HG03457 (cell line): ENCODE data around the gene VANGL1.
"Not testable (repeated sequence)": the region's sequence is repeated elsewhere in the genome, so short reads cannot be mapped to it uniquely, and the experiment has no call there.

Source experiments
- ATAC-seq: cut with Tn5 transposase; IDR thresholded peaks from one replicate; pipeline ENCODE4 v1.9.1; 2021; ENCODE audit warnings: moderate number of reproducible peaks; ENCODE audit not compliant: unreplicated experiment

VANGL1 gene

DNA sequence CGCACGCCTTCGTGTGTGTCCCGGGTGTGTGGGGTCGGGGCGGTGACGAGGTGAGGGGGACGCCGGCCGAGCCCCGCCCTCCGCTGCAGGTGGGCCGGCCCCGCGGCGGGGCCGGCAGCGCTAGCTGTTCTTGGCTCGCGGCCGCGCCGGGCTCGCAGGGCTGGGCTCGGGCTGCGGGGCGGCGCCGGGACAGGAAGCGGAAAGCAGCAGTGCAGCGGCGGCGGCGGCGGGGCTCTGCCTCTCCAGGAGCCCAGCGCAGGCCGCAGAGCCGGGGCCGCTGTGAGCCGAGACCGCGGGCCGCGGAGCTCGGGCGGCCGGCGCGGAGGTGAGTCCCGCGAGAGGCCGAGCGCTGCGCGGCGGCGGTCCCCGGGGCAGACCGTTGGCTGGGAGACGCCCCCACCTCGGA is at the start of gene VANGL1:
Gene VANGL1 (plus strand): TSS at position 209 of the 406 bp plus-strand sequence. CDS start 9,444 bp downstream, outside the sequence.
- ATAC-seq = peak; percentile 33

DNA sequence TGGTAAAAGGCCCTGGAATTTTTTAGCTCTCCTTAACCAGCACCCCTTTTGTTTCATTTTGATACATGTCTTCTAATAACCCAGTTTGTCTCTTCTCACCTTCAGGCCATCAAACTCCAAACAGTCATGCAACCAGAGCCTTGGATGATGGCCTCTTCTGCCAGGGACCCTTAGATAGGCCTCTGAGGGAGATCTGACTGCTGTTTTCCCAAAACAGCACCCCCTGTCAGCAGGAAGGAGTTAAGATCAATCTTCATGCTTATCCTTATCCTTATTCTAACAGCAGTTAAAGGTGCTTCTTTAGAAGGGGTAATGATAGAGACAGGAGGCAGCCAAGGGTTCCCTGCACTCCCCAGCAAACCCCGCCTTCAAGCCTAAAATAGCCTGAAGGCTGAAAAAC is 49.5 kb upstream of the VANGL1 start:
- no peak for ATAC-seq

DNA sequence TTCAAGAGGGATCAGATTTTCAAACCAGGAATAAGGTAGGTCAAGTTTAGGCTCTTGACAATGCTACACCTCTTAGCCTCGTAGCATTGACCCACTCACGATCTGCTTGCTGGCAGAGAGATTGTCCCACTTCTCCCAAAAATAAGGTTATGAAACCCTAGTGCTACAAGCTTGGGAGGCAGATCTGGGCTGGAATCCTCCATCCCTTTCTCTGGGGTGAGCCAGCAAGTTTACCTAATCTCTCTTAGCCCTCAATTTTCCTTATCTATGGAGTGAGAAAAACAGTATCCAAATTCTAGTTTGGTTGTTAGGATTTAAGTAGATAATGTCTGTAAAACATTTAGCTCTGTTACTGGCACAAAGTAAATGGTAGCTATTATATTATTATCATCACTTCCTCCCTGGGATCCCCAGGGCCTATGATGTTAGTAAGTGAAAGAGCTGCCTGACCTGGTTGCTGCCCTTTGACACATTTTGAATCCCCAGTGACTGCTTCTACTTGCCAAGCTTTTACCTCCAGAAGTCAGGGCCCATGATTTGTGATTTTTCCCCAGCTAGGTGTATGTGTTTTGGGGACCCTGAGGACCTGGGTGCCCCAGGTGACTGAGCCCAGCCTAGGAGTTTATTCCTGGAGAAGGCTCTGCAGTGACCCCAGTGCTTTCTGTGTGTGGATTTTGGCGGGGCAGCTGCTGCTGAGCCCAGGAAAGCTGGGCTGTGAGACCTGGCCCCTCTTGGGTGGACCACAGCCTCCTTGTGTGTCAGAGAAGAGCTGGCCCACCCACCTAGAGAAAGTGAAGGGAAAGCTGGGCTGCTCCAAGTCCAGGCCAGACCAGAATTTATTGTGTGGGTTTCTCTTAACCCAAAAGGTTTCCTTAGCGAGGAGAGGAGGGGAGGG is 48.2 kb upstream of the VANGL1 start:
- ATAC-seq = no peak

DNA sequence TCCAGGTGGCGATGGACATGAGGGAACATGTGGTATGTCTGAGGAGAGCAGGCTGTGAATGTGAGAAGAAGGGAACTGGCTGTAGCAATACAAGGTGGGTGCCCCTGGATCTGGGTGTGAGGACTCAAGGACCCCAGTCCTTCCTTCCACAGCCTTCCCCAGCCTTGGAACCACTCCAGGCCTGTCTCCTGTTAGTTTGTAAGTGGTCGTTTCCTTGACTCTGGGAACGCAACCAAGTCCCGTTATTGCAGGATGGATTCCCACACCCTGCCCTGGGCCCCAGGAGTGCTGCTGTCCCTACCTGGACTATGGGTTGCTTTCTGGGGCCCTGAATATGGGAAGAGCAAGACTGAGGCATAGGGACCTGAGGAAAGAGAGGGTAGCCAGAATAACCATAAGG is 47.2 kb upstream of the VANGL1 start:
- ATAC-seq = no peak

DNA sequence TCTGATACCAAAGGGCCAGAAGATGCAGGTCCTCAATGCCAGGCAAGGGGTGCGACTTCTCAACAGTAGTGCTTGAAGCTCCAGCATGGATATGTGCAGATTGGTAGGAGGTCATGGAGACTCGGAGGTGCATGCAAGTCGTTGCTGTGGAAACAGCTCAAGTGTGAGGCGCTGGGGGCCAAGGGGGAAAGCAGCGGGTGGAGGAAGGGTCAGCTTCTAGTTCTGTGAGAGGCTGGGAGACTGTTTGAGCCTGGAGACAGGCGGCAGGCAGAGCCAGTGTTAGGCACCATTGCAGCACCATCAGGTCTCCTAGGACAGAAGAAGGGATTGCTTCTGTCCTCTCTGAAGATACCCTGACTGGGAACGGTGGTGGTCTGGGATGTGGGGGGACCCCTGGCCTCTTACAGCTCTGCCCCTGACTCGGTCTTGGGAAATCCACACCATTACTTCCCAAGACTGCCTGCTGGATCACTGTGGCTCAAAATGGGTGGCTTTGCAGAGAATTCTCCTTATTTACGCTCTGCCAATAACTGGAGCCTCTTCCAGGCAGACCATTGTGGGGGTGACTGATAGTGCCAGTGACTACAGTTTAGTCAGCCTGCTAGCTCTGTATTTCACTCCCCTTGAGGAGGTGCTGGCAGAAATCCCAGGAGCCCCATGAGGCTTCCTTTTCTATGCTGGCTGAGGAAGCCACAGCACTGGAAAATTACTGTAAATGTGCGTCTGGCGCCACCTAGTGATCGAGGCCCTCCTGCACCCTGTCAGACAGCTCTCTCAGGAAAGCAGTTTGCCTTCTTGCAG is 46.3 kb upstream of the VANGL1 start:
- ATAC-seq = no peak

DNA sequence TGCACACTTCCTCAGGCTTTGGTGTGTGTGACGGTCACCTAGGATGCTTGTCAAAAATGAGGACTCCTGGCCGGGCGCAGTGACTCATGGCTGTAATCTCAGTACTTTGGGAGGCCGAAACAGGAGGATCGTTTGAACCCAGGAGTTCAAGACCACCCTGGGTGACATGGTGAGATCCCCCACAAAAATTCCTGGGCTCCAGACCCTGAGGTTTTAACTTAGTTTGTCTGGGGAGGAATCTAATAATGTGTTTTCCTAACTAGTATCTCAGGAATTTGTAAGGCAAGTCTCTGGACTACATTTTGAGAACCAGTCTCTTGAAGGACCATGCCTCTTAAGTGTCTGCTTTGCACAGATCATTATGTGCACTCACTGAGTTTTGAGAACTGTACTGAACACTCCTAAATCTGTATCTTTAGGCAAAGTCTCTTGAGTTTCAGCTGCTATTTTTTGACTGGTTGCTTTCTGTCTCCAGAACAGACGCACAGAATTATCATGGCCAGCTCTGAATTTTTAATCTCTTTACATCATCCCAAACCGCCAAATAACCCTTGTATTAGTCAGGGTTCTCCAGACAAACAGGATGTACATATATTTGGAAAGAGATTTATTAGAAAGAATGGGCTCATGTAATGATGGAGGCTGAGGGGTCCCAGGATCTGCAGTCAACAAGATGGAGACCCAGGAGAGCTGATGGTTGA is 45.5 kb upstream of the VANGL1 start:
- no peak for ATAC-seq

DNA sequence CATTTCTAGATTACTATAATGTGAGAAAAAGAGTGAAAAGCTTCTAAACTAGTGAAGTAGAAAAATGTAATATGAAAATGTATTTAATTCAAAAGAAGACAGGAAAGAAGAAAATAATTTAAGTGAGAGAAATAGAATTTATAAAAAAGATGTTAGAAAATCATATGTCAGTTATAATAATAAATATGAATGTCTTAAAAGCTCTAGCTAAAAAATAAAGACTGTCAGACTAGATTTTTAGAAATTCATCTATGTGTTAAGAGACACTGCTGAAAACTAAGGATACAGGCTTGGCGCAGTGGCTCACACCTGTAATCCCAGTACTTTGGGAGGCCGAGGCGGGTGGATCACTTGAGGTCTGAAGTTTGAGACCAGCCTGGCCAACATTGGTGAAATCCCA is 37.3 kb upstream of the VANGL1 start:
- ATAC-seq = no peak

DNA sequence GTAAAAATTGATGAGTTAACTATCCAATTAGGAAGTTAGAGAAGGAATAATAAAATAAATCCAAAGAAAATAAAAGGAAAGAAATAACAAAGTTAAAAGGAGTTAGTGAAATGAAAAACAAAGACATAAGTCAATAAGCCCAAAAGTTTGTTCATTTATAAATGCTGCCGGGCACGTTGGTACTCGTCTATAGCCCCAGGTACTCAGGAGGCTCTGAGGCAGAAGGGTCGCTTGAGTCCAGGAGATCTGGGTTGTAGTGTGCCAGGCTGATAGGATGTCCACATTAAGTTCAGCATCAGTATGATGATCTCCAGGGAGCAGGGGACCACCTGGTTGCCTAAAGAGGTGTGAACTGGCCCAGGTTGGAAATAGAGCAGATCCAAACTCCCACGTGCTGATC is 35.5 kb upstream of the VANGL1 start:
- no peak for ATAC-seq

DNA sequence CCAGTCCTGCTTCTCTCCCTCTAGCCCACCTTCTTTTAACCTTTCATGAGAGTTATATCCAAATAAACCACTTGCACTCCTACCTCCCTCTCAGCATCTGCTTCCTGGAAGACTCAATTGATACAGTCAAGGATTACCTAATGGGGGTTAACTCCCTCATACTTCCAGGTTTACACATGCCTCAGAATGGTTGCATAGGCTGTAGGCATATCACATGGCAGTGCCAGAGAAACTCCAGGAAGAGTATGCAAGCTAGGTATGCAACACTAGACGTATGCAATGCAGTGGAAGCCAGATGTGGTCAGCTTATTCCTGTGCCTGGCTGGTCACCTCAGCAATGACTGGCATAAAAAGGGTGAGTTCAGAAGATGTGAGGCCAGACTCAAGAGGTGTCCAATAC is 32.7 kb upstream of the VANGL1 start:
- ATAC-seq = no peak

DNA sequence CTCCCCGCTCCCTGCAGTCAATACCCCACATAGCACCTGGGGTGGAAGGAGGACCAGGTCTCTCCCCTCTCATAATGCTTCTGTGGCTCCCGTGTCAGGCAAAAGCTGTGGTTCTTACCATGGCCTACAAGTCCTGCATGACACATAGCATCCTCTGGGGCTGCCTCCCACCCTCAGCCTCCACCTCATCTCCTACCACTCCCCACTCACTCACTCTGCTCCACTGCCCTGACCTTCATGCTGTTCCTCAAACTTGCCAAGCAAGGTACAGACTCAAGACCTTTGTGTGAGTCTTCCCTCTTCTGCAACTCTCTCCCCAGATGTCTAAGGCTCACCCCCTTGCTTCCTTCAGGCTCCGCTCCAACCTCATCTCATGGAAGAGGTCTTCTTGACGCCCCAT is 28.0 kb upstream of the VANGL1 start:
- ATAC-seq = no peak

DNA sequence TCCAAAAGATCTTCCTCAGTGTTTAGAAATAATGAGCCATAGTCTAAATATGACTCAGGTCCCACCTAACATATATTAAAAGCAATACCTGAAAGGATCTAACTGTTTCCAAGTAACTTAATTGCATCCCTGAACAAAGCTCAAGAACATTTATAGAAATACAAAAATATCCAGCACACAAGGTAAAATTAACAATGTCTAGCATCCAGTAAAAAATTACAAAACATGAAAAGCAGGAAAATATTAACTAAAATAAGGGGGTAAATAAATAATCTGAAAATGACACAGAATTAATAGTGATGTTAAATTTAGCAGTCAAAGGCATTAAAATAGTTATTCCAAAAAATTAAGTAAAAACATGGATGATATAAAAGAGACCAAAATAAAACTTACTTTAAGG is 21.3 kb upstream of the VANGL1 start:
- no peak for ATAC-seq

DNA sequence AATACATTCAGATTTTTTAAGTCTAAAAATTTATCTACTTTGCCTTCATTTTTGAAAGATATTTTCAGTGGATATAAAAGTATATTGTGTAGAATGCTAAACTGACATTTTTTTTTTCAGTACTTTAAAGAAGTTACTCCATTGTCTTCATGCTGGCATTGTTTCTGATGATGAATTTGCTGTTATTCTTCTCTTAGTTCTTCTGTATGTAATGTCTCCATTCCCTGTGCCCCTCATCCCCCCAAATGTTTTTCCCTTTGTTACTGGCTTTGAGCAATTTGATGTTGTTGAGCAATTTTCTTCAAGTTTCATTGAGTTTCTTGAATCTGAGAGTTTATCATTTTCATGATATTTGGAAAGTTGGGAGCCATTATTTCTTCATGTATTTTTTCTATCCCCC is 20.8 kb upstream of the VANGL1 start:
- no peak for ATAC-seq

DNA sequence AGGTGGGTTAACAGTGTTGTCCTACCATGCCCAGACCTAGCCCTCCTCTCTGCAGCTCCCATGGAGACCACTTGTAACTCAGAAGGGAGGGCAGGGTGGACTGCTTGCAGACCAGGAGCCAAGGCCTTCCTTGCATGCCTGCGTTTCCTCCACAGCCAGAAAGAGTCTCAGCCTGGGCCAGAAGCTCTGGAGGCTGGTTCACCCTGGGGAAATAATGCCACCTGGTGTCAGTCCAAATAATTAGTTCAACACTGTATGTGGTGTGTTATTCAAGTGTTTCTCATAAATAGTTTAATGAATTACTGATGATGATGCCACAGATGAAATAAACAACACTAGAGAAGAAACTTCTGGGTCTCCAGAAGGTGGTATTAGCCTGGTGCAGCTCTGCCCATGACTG is 16.9 kb upstream of the VANGL1 start:
- no peak for ATAC-seq

DNA sequence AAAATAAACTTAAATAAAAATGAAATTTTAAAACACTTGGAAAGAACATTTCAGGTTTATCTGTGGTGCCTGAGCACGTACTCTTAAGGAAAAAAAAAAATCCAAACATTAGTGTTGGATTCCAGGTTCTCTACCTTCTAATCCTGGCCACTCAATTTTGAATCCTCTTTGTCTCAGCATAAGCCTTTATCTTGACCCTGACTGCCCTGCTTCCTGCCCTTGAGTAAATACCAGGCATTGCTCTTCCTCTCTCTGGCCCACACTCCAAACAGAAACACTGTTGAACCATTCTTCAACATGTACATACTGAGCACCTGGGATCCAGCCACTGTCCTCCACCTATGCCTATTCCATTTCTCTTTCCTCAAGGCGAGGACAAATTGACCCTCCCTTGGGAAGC is 11.4 kb upstream of the VANGL1 start:
- ATAC-seq = no peak

DNA sequence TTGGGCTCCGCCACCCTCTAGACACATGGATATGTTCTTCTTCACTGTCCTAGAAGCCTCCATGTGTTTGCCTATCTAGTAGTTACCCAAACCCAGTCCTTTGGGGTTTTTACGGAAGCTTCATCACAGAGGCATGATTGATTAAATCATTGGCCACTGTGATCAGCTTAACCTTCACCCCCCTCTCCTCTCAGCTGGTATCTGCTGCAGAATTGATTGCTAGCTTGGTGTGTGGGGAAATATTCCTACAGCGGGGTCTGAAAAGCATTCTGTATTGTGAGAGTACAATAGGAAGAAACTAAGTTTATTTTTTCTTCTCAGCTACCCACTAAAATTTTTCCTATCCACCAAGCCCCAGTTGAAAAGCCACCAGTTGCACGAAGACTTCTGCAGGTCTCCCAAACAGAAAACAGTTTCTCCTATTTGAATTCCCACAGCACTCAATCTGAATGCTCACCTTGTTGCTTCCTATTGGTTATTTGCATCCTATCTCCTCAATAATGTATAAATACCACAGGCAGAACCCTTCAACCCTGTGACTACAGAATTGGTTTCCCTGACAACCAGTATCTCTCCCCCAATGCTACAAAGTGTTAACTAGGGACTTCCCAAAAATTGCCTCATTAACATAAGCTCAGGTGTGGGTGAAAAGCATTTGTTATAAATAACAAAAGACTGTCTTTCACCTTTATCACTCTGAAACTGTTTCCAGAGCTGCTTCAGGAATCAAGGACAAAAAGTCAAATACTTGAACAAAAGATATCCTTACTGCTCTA is 9.3 kb upstream of the VANGL1 start:
- ATAC-seq = no peak

DNA sequence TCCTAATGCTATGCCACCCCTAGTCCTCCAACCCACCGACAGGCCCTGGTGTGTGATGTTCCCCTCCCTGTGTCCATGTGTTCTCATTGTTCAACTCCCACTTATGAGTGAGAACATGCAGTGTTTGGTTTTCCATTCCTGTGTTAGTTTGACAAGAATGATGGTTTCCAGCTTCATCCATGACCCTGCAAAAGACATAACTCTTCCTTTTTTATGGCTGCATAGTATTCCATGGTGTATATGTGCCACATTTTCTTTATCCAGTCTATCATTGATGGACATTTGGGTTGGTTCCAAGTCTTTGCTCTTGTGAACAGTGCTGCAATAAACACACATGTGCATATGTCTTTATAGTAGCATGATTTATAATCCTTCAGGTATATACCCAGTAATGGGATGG is 8.2 kb upstream of the VANGL1 start:
- ATAC-seq = not testable (repeated sequence)

DNA sequence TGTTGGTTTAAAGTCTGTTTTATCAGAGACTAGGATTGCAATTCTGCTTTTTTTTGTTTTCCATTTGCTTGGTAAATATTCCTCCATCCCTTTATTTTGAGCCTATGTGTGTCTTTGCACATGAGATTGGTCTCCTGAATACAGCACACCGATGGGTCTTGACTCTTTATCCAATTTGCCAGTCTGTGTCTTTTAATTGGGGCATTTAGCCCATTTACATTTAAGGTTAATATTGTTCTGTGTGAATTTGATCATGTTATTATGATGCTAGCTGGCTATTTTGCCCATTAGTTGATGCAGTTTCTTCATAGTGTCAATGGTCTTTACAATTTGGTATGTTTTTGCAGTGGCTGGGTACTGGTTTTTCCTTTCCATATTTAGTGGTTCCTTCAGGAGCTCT is 4.5 kb upstream of the VANGL1 start:
- ATAC-seq = not testable (repeated sequence)

DNA sequence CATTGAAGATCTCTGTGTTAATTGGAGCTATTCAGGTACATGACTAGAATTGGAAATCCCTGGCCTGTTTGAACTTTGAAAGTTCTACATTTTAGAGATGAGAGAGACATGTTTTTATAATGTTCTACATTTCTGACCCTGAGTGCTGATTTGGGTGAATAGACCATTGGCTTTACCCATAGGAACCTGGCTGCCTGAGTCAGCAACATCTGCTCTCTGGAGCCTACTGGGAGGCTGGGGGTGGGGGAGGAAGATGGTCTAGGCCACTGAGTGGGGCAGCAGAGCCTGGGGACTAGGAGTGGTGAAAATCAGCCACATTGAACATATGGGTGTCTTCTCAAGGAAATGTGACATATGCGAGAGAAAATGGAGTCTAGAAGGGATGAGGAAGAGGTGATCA is 1.4 kb upstream of the VANGL1 start:
- ATAC-seq = no peak

DNA sequence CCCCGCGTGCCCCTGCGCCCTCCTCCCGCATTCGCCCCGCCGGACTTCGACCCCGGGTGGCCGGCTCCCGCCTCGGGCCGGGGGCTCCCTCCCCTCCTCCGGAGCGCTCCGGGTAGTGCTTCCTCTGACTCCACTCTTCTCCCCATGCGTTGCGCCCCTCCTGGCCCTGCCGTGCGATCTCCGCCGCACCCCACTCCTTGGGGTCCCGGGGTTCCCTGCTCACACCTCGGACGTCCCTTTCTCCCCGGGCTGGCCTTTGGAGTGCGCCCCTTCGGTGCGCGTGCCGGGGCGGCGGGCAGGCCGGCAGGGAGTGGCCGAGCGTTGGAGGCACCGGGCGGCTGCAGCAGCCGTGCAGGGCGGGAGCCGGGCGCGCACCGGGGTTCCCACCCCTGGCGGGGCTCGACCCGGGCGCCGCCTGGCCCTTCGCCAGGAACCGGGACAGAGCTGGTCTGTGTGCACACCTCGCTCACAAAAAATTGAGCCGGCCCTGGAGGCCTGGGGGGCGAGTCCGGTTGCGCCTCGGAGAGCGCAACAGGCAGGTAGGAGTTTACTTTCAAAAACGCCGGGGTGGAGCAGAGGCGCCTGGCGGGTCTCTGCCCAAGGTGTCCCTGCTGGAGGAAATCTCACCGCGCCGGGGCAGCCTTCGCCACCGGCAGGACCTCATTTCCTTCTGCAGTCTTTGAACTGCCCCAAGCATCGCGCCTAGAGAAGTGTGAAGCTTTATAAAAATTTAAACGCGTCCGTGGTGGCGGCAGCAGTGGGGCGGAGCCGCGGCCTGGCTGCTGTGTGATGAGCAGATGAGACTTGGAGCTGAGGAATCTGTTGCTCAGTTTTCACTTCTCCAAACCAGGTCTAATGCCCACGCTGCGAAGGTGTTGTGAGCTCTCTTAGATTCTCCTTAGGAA is 650 bp downstream of the VANGL1 start:
- ATAC-seq = peak; percentile 74

DNA sequence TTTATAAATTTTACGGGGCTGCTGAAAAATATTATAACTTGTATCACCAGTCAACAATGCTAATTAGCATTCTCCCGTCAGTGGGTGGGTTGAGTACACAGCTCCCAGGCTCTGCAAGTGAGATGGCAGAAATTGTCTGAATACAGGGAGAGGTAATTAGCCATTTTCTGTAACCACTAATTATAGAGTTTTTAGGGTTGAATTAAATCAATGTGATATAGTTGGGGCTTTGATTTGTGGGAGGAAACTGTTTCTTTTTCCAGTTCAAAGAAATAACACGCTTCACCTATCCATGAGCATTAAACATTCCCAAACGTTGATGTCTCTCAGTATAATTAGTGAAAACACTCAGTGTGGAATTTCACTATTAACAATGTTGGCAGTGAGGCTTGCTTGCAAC is 1.5 kb downstream of the VANGL1 start:
- ATAC-seq = no peak
